SU-DHL-6 (cell line): ENCODE results near the gene ATG4A.

Experiments
- H2AFZ ChIP-seq: fragments of 200-600 bp; sonication (generic); 2 replicates; pipeline ENCODE4 v1.6.1; 2014; ENCODE audit warnings: low read depth, mild to moderate bottlenecking, moderate library complexity, mixed read lengths, antibody characterized with exemption, low read length; ENCODE audit not compliant: severe bottlenecking
- H3F3A ChIP-seq: fragments of 200-600 bp; shearing (Covaris generic); 2 replicates; pipeline ENCODE4 v1.6.0; 2016; ENCODE audit warnings: antibody characterized with exemption, mild to moderate bottlenecking; ENCODE audit not compliant: insufficient read depth
- H3K27ac ChIP-seq: fragments of 200-600 bp; sonication (generic); 2 replicates; pipeline ENCODE4 v1.5.1; 2016; ENCODE audit warnings: low read depth, mild to moderate bottlenecking, low read length, moderate library complexity, mixed read lengths
- H3K27me3 ChIP-seq: fragments of 200-600 bp; sonication (generic), shearing (Covaris generic); 2 replicates; pipeline ENCODE4 v1.6.0; 2014; ENCODE audit warnings: mild to moderate bottlenecking, low read length
- H3K36me3 ChIP-seq: fragments of 200-600 bp; sonication (generic); 2 replicates; pipeline ENCODE4 v1.6.1; 2014; ENCODE audit warnings: mild to moderate bottlenecking, low read length, mixed read lengths
- H3K4me2 ChIP-seq: fragments of 300-600, 200-600 bp; shearing (Covaris generic), sonication (generic); 2 replicates; pipeline ENCODE4 v1.6.0; 2014; ENCODE audit warnings: low read length, low read depth, mild to moderate bottlenecking; ENCODE audit not compliant: poor library complexity, severe bottlenecking
- H3K4me3 ChIP-seq: fragments of 200-600 bp; sonication (generic); 2 replicates; pipeline ENCODE4 v1.5.1; 2014; ENCODE audit warnings: antibody characterized with exemption, low read length, mild to moderate bottlenecking, mixed read lengths; ENCODE audit not compliant: insufficient read depth, poor library complexity, severe bottlenecking
- H3K79me2 ChIP-seq: fragments of 200-600 bp; sonication (generic); 2 replicates; pipeline ENCODE4 v1.6.1; 2014; ENCODE audit warnings: mild to moderate bottlenecking, low read length, moderate library complexity; ENCODE audit not compliant: insufficient read depth
- H3K9ac ChIP-seq: fragments of 200-600 bp; sonication (generic); 2 replicates; pipeline ENCODE4 v1.7.0; 2014; ENCODE audit warnings: mild to moderate bottlenecking, low read length
- H3K9me2 ChIP-seq: fragments of 200-600 bp; sonication (generic); replicated peaks from 2 replicates; pipeline ENCODE4 v1.6.1; 2014; ENCODE audit warnings: low read length; ENCODE audit not compliant: insufficient read depth
- H3K9me3 ChIP-seq: fragments of 200-600 bp; sonication (generic); 2 replicates; pipeline ENCODE4 v1.6.1; 2014; ENCODE audit warnings: low read length, mixed read lengths; ENCODE audit not compliant: insufficient read depth
- H4K20me1 ChIP-seq: fragments of 200-600 bp; sonication (generic); 2 replicates; pipeline ENCODE4 v1.6.1; 2014; ENCODE audit warnings: low read depth, mild to moderate bottlenecking, antibody characterized with exemption, low read length, moderate library complexity, mixed read lengths
- EZH2phosphoT487 ChIP-seq: fragments of 200-600 bp; sonication (generic), shearing (Covaris generic); conservative IDR thresholded peaks from 2 replicates; pipeline ENCODE4 v1.6.1; 2018; ENCODE audit warnings: mild to moderate bottlenecking, antibody characterized with exemption, low read length, moderate library complexity, mixed read lengths
- TF ChIP-seq, protein P1 (sequence below): fragments of 200-600 bp; sonication (generic); IDR thresholded peaks from one replicate; pipeline ENCODE4 v1.5.1; 2017; ENCODE audit warnings: antibody characterized with exemption, mild to moderate bottlenecking, low read length, moderate library complexity; ENCODE audit not compliant: insufficient read depth, poor library complexity, severe bottlenecking

Gene ATG4A

DNA sequence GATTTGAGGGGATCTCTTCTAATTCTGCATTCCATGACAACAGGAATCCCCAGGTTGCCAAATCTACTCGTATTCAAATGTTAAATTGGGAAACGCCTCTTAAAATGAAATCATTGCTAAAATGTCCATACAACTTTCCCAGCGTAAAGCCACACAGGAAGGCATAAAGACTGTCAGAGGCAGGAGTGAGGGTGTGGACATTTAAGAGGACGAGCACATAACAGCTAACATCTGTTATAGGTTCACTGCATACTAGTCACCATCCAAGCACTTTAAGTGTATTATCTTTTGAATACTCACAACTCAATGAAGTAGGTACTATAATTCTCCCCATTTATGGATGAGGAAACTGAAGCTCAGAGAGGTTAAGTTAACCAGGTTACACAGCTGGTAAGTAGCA lies 35.6 kb downstream of the ATG4A start:
- Histone ChIP-seq H2AFZ (no peak overlapping the region), H3K79me2 (no peaks in the 10 kb centered on the region), H3K9me3 (no peaks in the 10 kb centered on the region), H3K9me2 (no peaks in the 10 kb centered on the region), H3K9ac (no peak overlapping the region), H3K4me2 (no peak overlapping the region), H3K27ac (no peak overlapping the region), H3K27me3 (no peaks in the 10 kb centered on the region), H3F3A (no peaks in the 10 kb centered on the region), H3K4me3 (no peak overlapping the region), H4K20me1 (no peaks in the 10 kb centered on the region), H3K36me3 (no peaks in the 10 kb centered on the region)
- TF ChIP-seq, protein P1, sequence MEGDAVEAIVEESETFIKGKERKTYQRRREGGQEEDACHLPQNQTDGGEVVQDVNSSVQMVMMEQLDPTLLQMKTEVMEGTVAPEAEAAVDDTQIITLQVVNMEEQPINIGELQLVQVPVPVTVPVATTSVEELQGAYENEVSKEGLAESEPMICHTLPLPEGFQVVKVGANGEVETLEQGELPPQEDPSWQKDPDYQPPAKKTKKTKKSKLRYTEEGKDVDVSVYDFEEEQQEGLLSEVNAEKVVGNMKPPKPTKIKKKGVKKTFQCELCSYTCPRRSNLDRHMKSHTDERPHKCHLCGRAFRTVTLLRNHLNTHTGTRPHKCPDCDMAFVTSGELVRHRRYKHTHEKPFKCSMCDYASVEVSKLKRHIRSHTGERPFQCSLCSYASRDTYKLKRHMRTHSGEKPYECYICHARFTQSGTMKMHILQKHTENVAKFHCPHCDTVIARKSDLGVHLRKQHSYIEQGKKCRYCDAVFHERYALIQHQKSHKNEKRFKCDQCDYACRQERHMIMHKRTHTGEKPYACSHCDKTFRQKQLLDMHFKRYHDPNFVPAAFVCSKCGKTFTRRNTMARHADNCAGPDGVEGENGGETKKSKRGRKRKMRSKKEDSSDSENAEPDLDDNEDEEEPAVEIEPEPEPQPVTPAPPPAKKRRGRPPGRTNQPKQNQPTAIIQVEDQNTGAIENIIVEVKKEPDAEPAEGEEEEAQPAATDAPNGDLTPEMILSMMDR, result no peak
- no peak for TF ChIP-seq EZH2phosphoT487

DNA sequence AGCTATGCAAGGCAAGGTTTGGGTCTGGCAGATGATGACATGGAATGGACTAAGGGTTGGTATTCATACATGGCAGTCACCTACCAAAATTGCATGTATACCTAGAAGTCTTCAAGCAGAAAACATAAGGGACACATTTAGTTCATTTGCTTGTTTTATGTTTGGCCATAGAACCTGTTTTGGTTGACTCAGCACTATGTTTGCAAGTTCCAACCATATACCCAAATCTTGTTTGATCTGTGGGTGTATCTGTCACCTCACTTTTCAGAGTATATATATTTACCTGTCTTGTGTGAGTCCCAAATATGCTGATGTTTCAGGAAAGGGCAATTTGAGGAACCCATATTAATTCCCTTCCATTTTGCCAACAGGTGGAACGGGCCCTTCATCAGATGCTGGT lies 39.3 kb downstream of the ATG4A start:
- Histone ChIP-seq H3K9ac (no peak overlapping the region), H3K4me3 (no peak overlapping the region), H3F3A (no peaks in the 10 kb centered on the region), H3K9me2 (no peaks in the 10 kb centered on the region), H3K27ac (no peak overlapping the region), H2AFZ (no peak overlapping the region), H3K9me3 (no peaks in the 10 kb centered on the region), H3K27me3 (no peaks in the 10 kb centered on the region), H3K36me3 (no peaks in the 10 kb centered on the region), H4K20me1 (no peaks in the 10 kb centered on the region), H3K4me2 (no peak overlapping the region), H3K79me2 (no peaks in the 10 kb centered on the region)
- no peak for TF ChIP-seq EZH2phosphoT487
- TF ChIP-seq, protein P1, result no peak

DNA sequence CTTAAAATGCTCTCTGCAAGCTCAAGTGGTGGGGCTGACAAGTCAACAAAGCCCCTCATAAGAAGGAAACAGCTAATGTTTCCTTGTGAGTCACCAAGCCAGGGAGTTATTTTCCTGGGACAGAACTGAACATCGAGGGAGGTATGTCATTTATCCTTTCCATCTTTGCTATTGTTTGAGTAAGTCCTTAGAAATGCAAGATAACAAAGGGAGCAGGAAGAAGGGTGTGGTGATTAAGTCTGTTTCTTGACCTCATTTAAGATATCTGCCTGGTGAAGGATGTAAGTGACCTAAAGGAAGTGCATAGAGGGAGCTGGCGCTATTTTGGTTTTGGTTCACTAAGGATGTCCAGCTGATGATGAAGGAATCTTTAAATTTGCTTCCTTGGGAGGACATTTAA lies 39.9 kb downstream of the ATG4A start:
- no peaks in the 10 kb centered on the region for H3K9me3 ChIP-seq
- no peak overlapping the region for H3K9ac ChIP-seq
- no peak overlapping the region for H3K4me2 ChIP-seq
- H3K27me3 ChIP-seq, result no peaks in the 10 kb centered on the region
- no peaks in the 10 kb centered on the region for H4K20me1 ChIP-seq
- TF ChIP-seq, protein P1, result no peak
- TF ChIP-seq EZH2phosphoT487, result no peak
- no peaks in the 10 kb centered on the region for H3K79me2 ChIP-seq
- H3K9me2 ChIP-seq, result no peaks in the 10 kb centered on the region
- no peak overlapping the region for H3K4me3 ChIP-seq
- no peak overlapping the region for H2AFZ ChIP-seq
- no peak overlapping the region for H3K27ac ChIP-seq
- H3K36me3 ChIP-seq, result no peaks in the 10 kb centered on the region
- no peaks in the 10 kb centered on the region for H3F3A ChIP-seq
